Keratinocyte (primary cell): ENCODE data around the gene GYS1. TPM values are rescaled to one million over a fixed set of nuclear protein-coding genes. Genes with fewer than 3 reads are reported as not detected.
"Not testable (repeated sequence)": the region's sequence is repeated elsewhere in the genome, so short reads cannot be mapped to it uniquely, and the experiment has no call there.

ENCODE experiments used
- DNase-seq: peaks from one replicate; pipeline ENCODE4 v3.0.0-alpha.2; 2011; ENCODE audit warnings: low read depth, missing footprints, low spot score
- FAIRE-seq: peaks from 2 replicates; lab custom pipeline; 2011; peaks lifted over from hg19 to GRCh38; lab: Jason Lieb, UNC
- H2AFZ ChIP-seq: 2 replicates; pipeline ENCODE4 v1.6.0; 2012; ENCODE audit warnings: low read length, control low read depth, inconsistent platforms; ENCODE audit not compliant: control insufficient read depth
- H3K27ac ChIP-seq: 2 replicates; pipeline ENCODE4 v1.5.1; 2011; ENCODE audit warnings: low read length; ENCODE audit not compliant: control insufficient read depth, insufficient read depth
- H3K27me3 ChIP-seq: 3 replicates; pipeline ENCODE4 v1.6.0; 2011; ENCODE audit warnings: low read length; ENCODE audit not compliant: control insufficient read depth, insufficient read depth; ENCODE audit errors: extremely low read depth
- H3K36me3 ChIP-seq, 2 experiments: 2 replicates in 1 of 2; 3 replicates in 1 of 2; pipeline ENCODE4 v1.5.1; 2011; ENCODE audit warnings: low read length in 2 of 2, mild to moderate bottlenecking in 1 of 2; ENCODE audit not compliant: control insufficient read depth in 2 of 2, insufficient read depth in 2 of 2; ENCODE audit errors: extremely low read depth in 1 of 2
- H3K4me1 ChIP-seq: 3 replicates; pipeline ENCODE4 v1.5.1; 2011; ENCODE audit warnings: low read length; ENCODE audit not compliant: control insufficient read depth, insufficient read depth; ENCODE audit errors: extremely low read depth
- H3K4me2 ChIP-seq: 3 replicates; pipeline ENCODE4 v1.6.0; 2011; ENCODE audit warnings: low read depth, low read length; ENCODE audit not compliant: control insufficient read depth, insufficient read depth; ENCODE audit errors: extremely low read depth
- H3K4me3 ChIP-seq, 3 experiments: fragments of 200-600 bp in 1 of 3; sonication (generic) in 1 of 3; 2 replicates in 2 of 3; 3 replicates in 1 of 3; pipeline ENCODE4 v1.5.1; 2011 to 2016; ENCODE audit warnings: low read length in 3 of 3, mild to moderate bottlenecking in 3 of 3, control low read depth in 2 of 3, inconsistent platforms in 1 of 3, low read depth in 1 of 3, mixed read lengths in 1 of 3, mixed run types in 1 of 3, moderate library complexity in 1 of 3; ENCODE audit not compliant: control insufficient read depth in 2 of 3, insufficient read depth in 2 of 3; ENCODE audit errors: extremely low read depth in 1 of 3
- H3K79me2 ChIP-seq: 2 replicates; pipeline ENCODE4 v1.6.0; 2012; ENCODE audit warnings: low read length; ENCODE audit not compliant: control insufficient read depth, insufficient read depth
- H3K9ac ChIP-seq: 3 replicates; pipeline ENCODE4 v1.6.0; 2011; ENCODE audit warnings: low read length; ENCODE audit not compliant: control insufficient read depth, insufficient read depth; ENCODE audit errors: extremely low read depth
- H3K9me1 ChIP-seq: 3 replicates; pipeline ENCODE4 v1.6.0; 2011; ENCODE audit warnings: low read length; ENCODE audit not compliant: control insufficient read depth, insufficient read depth; ENCODE audit errors: extremely low read depth
- H3K9me3 ChIP-seq: 2 replicates; pipeline ENCODE4 v1.5.1; 2012; ENCODE audit warnings: low read depth, low read length; ENCODE audit not compliant: control insufficient read depth
- H4K20me1 ChIP-seq: 3 replicates; pipeline ENCODE4 v1.6.0; 2011; ENCODE audit warnings: low read length; ENCODE audit not compliant: control insufficient read depth, insufficient read depth; ENCODE audit errors: extremely low read depth
- CTCF ChIP-seq, 3 experiments: IDR thresholded peaks in 1 of 3; conservative IDR thresholded peaks in 1 of 3; optimal IDR thresholded peaks in 1 of 3; 2 replicates in 2 of 3; 3 replicates in 1 of 3; pipeline versions ENCODE3 to v1.5.1; 2011; ENCODE audit warnings: low read length in 3 of 3, mild to moderate bottlenecking in 3 of 3, moderate library complexity in 2 of 3, control low read depth in 1 of 3, inconsistent platforms in 1 of 3; ENCODE audit not compliant: insufficient read depth in 2 of 3; ENCODE audit errors: extremely low read depth in 1 of 3
- EZH2 ChIP-seq: IDR thresholded peaks from one replicate; pipeline ENCODE4 v1.6.1; 2012; ENCODE audit warnings: inconsistent platforms, mild to moderate bottlenecking, low read length, moderate library complexity
- dilution Hi-C: fragments of 300-500 bp; cut with MboI; formaldehyde crosslinking; loops from one replicate; pipeline ENCODE4 v1.7.0; 2020; ENCODE audit warnings: low sequenced_read_pairs; ENCODE audit not compliant: extremely low pct_ligation_motif_present
- polyA plus RNA-seq, 5 experiments: library from polyadenylated mRNA; depleted of rRNA in 3 of 5; stranded (reverse) in 3 of 5; stranded (forward) in 1 of 5; unstranded in 1 of 5; fragments of >200 nt; gene quantifications; 1 replicate in 1 of 5; 2 replicates in 3 of 5; 3 replicates in 1 of 5; pipeline versions ENCODE4 v1.2.1 to v1.2.3, GENCODE V29; 2011 to 2012; ENCODE audit warnings: missing spikeins in 2 of 5, low read depth in 1 of 5, low replicate concordance in 1 of 5

Gene GYS1
- polyA plus RNA-seq, 1 donor (not counting 4 experiments of a cell fraction or from before 2014, with no cell fraction given): 46.5 TPM

GRCh38 chr19:49020342-49020741 is 27.2 kb upstream of the GYS1 start:
- Histone ChIP-seq H3K9me1 (no peaks in the 10 kb centered on the region), H2AFZ (no peak overlapping the region), H3K27me3 (peaks cover 11% of the 10 kb centered on the region), H3K9ac (no peak overlapping the region), H3K27ac (no peak overlapping the region), H3K4me3 (no peak overlapping the region), H3K4me1 (peaks cover 18% of the 10 kb centered on the region), H3K79me2 (no peaks in the 10 kb centered on the region), H3K9me3 (no peaks in the 10 kb centered on the region), H3K4me2 (no peak overlapping the region), H3K36me3 (peaks cover 0 to 2% of the 10 kb centered on the region in 2 experiments), H4K20me1 (no peaks in the 10 kb centered on the region)
- dilution Hi-C loops: no loop called here
- TF ChIP-seq CTCF (optimal IDR thresholded peaks at IDR 0.05 in 1 of 3, IDR thresholded peaks at IDR 0.05 in 1 of 3, conservative IDR thresholded peaks at IDR 0.05 in 1 of 3; ENCODE audit: extremely low read depth in 1 of 3, insufficient read depth in 2 of 3, low read length in 3 of 3) (no peak), EZH2 (no peak)
- no peak for DNase-seq
- FAIRE-seq: no peak

GRCh38 chr19:49019242-49019932 is 26.3 kb upstream of the GYS1 start:
- no peak overlapping the region for H3K27ac ChIP-seq
- peak; percentile 6 to 18 (median 7) for TF ChIP-seq CTCF (optimal IDR thresholded peaks at IDR 0.05 in 1 of 3, IDR thresholded peaks at IDR 0.05 in 1 of 3, conservative IDR thresholded peaks at IDR 0.05 in 1 of 3; ENCODE audit: extremely low read depth in 1 of 3, insufficient read depth in 2 of 3, low read length in 3 of 3)
- no peak for TF ChIP-seq EZH2
- peaks cover 11% of the 10 kb centered on the region for H3K27me3 ChIP-seq
- DNase-seq (no peak), FAIRE-seq (no peak)
- peak overlapping the region; percentile 15 for H3K9ac ChIP-seq
- no peaks in the 10 kb centered on the region for H3K9me1 ChIP-seq
- dilution Hi-C loops: no loop called here
- H3K4me1 ChIP-seq: peaks cover 18% of the 10 kb centered on the region
- H4K20me1 ChIP-seq: no peaks in the 10 kb centered on the region
- peaks cover 0 to 7% of the 10 kb centered on the region in 2 experiments for H3K36me3 ChIP-seq
- H2AFZ ChIP-seq: no peak overlapping the region
- H3K79me2 ChIP-seq: no peaks in the 10 kb centered on the region
- peak overlapping the region; percentile 81 for H3K4me2 ChIP-seq
- peak overlapping the region; percentile 34 to 40 (median 34) for H3K4me3 ChIP-seq
- no peaks in the 10 kb centered on the region for H3K9me3 ChIP-seq

- dilution Hi-C loops, H4K20me1 ChIP-seq, H3K9me1 ChIP-seq, DNase-seq, H3K79me2 ChIP-seq, H3K36me3 ChIP-seq, H2AFZ ChIP-seq, H3K27ac ChIP-seq, H3K9me3 ChIP-seq: not testable (repeated sequence)
- peak; percentile 61 for FAIRE-seq
- Histone ChIP-seq H3K4me2 (peak overlapping the region; percentile 81), H3K4me1 (peaks cover 18% of the 10 kb centered on the region), H3K4me3 (peak overlapping the region; percentile 34 to 56 (median 40)), H3K9ac (peak overlapping the region; percentile 22), H3K27me3 (peaks cover 11% of the 10 kb centered on the region)
These were observed 25.5 kb upstream of the GYS1 start for GRCh38 chr19:49018388-49019241.
